OCI-LY7 (cell line): Measurements from ENCODE around the gene EGFR. TPM values are rescaled to one million over a fixed set of nuclear protein-coding genes. Genes with fewer than 3 reads are reported as not detected.
A peak's percentile ranks its signal among the peaks of the same experiment; 100 is the strongest.

Experiments
- BruUV-seq: library from RNA; stranded (reverse); fragments of 400-500 nt; replicated peaks from 2 replicates; lab custom pipeline; 2021; lab: Mats Ljungman, UMichigan
- CTCF ChIA-PET: fragments of 300-600 bp; sonication (Branson Sonifier 250); formaldehyde crosslinking; loops from one replicate; lab custom pipeline; 2022; ENCODE audit warnings: antibody characterized with exemption; ENCODE audit not compliant: unreplicated experiment; lab: Charles Lee
- POLR2A ChIA-PET: fragments of 300-600 bp; sonication (Branson Sonifier 250); formaldehyde crosslinking; loops from one replicate; lab custom pipeline; 2022; ENCODE audit warnings: antibody characterized with exemption; lab: Charles Lee
- DNase-seq: peaks from one replicate; pipeline ENCODE4 v3.0.0-alpha.2; 2015; ENCODE audit warnings: low spot score
- H2AFZ ChIP-seq: fragments of 200-600 bp; sonication (generic), shearing (Covaris generic); 2 replicates; pipeline ENCODE4 v1.6.1; 2014; ENCODE audit warnings: mild to moderate bottlenecking, antibody characterized with exemption, low read length, moderate library complexity
- H3K27ac ChIP-seq: fragments of 200-600 bp; sonication (generic); 2 replicates; pipeline ENCODE4 v1.5.1; 2014; ENCODE audit warnings: mixed run types, low read depth, mild to moderate bottlenecking, moderate library complexity, low read length, inconsistent platforms; ENCODE audit not compliant: poor library complexity, severe bottlenecking
- H3K36me3 ChIP-seq: fragments of 200-600 bp; sonication (generic); 2 replicates; pipeline ENCODE4 v1.6.1; 2014; ENCODE audit warnings: mild to moderate bottlenecking, antibody characterized with exemption, low read length, moderate library complexity, mixed read lengths; ENCODE audit not compliant: insufficient read depth
- H3K4me1 ChIP-seq: fragments of 200-600 bp; sonication (generic); 2 replicates; pipeline ENCODE4 v1.5.1; 2014; ENCODE audit warnings: mild to moderate bottlenecking, low read length; ENCODE audit not compliant: insufficient read depth, poor library complexity, severe bottlenecking
- H3K4me2 ChIP-seq: fragments of 200-600 bp; sonication (generic); 2 replicates; pipeline ENCODE4 v1.6.1; 2014; ENCODE audit warnings: mild to moderate bottlenecking, low read length
- H3K4me3 ChIP-seq: fragments of 200-600 bp; sonication (generic); 2 replicates; pipeline ENCODE4 v1.5.1; 2014; ENCODE audit warnings: mild to moderate bottlenecking, low read depth, low read length; ENCODE audit not compliant: poor library complexity, severe bottlenecking
- H3K79me2 ChIP-seq: fragments of 200-600 bp; sonication (generic); 2 replicates; pipeline ENCODE4 v1.6.1; 2016; ENCODE audit warnings: low read depth, mild to moderate bottlenecking, low read length, moderate library complexity, mixed read lengths; ENCODE audit not compliant: insufficient read depth
- H3K9me2 ChIP-seq: fragments of 200-600 bp; sonication (generic); 2 replicates; pipeline ENCODE4 v1.6.1; 2016; ENCODE audit warnings: mild to moderate bottlenecking, low read length, mixed read lengths; ENCODE audit not compliant: insufficient read depth
- H3K9me3 ChIP-seq: fragments of 200-600 bp; sonication (generic); 2 replicates; pipeline ENCODE4 v1.6.1; 2014; ENCODE audit warnings: mild to moderate bottlenecking, mixed run types, low read length, mixed read lengths
- H4K20me1 ChIP-seq: fragments of 200-600 bp; sonication (generic); 2 replicates; pipeline ENCODE4 v1.6.1; 2014; ENCODE audit warnings: mild to moderate bottlenecking, antibody characterized with exemption, low read length, moderate library complexity, mixed read lengths; ENCODE audit not compliant: insufficient read depth
- EZH2phosphoT487 ChIP-seq: fragments of 200-600 bp; sonication (generic); IDR thresholded peaks from 2 replicates; pipeline ENCODE4 v1.6.1; 2018; ENCODE audit warnings: low read depth, borderline replicate concordance, mild to moderate bottlenecking, mixed run types, antibody characterized with exemption, low read length, moderate library complexity, mixed read lengths
- intact Hi-C: fragments of 100-400 bp; cut with micrococcal nuclease; formaldehyde crosslinking; loops from one replicate; pipeline ENCODE4 v1.10.0; 2022; ENCODE audit not compliant: unreplicated experiment
- total RNA-seq, 2 experiments: library from RNA; depleted of rRNA in 1 of 2; stranded (reverse); fragments of >200 nt in 1 of 2; shearing (Covaris generic) in 1 of 2; gene quantifications; 2 replicates each; pipeline ENCODE4 v1.2.3, GENCODE V29; 2014 to 2022
- TF ChIP-seq, protein P1 (sequence below): fragments of 200-600 bp; sonication (generic); conservative IDR thresholded peaks from 2 replicates; pipeline ENCODE4 v1.5.1; 2014; ENCODE audit warnings: mild to moderate bottlenecking, antibody characterized with exemption, low read length, moderate library complexity, mixed read lengths

The EGFR gene
- total RNA-seq, 2 experiments from 2014 or later: 0.27 TPM; not detected in 1

DNA sequence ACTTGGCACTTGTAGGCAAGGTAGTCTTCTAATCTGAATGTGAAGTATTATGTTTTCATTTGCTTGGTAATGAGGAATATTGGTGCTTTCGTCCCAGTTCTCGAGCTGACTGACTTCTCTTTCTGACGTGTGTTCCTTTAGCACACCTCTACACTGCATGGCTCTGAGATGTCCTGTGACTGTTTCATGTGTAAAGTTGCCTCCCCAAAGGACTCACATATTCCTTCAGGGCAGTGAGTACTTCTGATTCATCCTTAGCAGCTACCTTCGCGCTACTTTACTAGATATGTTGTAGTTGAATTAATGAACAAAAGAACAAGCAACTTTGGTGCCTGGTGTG is 113.7 kb downstream of the EGFR start:
- intact Hi-C loops: no loop called here
- Histone ChIP-seq H2AFZ (no peak overlapping the region), H3K4me1 (no peaks in the 10 kb centered on the region), H3K4me2 (no peak overlapping the region), H3K9me2 (no peaks in the 10 kb centered on the region), H3K79me2 (no peaks in the 10 kb centered on the region), H3K4me3 (no peak overlapping the region), H3K36me3 (no peaks in the 10 kb centered on the region), H3K27ac (no peak overlapping the region), H4K20me1 (no peaks in the 10 kb centered on the region), H3K9me3 (no peaks in the 10 kb centered on the region)
- ChIA-PET POLR2A (no interaction called here), CTCF (no interaction called here)
- TF ChIP-seq, protein P1, sequence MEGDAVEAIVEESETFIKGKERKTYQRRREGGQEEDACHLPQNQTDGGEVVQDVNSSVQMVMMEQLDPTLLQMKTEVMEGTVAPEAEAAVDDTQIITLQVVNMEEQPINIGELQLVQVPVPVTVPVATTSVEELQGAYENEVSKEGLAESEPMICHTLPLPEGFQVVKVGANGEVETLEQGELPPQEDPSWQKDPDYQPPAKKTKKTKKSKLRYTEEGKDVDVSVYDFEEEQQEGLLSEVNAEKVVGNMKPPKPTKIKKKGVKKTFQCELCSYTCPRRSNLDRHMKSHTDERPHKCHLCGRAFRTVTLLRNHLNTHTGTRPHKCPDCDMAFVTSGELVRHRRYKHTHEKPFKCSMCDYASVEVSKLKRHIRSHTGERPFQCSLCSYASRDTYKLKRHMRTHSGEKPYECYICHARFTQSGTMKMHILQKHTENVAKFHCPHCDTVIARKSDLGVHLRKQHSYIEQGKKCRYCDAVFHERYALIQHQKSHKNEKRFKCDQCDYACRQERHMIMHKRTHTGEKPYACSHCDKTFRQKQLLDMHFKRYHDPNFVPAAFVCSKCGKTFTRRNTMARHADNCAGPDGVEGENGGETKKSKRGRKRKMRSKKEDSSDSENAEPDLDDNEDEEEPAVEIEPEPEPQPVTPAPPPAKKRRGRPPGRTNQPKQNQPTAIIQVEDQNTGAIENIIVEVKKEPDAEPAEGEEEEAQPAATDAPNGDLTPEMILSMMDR: no peak
- no peak for TF ChIP-seq EZH2phosphoT487
- no TSS peak for BruUV-seq
- DNase-seq: no peak

DNA sequence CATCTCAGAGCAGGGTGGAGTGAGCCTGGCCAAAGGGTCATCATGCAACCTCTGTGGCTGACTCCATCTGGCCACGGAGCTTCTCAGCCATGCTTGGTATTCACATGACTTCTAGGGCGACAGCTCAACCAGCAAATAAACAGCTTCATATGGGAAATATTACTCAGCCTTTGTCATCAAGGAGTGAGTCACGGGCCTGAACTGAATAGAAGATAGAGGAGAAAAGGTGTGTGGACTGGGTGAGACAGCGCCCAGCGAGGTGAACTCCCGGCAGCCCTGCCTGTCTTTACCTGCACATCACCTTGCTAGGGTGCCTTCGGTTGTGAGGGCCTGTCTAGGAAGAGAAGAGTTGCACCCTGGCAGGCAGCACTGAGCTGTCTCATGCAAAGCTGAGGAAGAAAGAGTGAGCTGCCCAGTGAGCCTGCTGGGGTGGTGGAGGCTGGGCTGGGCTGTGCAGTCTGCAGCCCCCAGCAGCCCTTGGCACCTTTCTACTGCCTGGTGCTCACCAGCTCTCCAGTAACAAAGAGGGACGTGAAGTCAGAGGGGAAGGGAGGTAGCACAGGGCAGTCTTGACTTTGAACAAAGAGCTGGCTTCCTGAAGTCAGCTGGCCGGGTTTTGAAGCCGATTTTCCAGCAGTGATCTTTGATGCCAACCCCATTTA is 114.2 kb downstream of the EGFR start:
- ChIA-PET POLR2A (interaction anchor here (0.7 kb wide), 1 partner anchor 167 kb away, joined by 3 read pairs; no protein-coding TSS in a partner anchor), CTCF (no interaction called here)
- no peak overlapping the region for H3K4me3 ChIP-seq
- no peaks in the 10 kb centered on the region for H3K4me1 ChIP-seq
- intact Hi-C loops: no loop called here
- H3K9me2 ChIP-seq: no peaks in the 10 kb centered on the region
- BruUV-seq: no TSS peak
- H3K79me2 ChIP-seq: no peaks in the 10 kb centered on the region
- no peaks in the 10 kb centered on the region for H4K20me1 ChIP-seq
- H3K4me2 ChIP-seq: no peak overlapping the region
- no peaks in the 10 kb centered on the region for H3K9me3 ChIP-seq
- 0 out of 2 replicates have a peak overlapping the region, but pooled peaks have one; percentile 9 for H2AFZ ChIP-seq
- H3K27ac ChIP-seq: no peak overlapping the region
- no peak for TF ChIP-seq EZH2phosphoT487
- TF ChIP-seq, protein P1: no peak
- DNase-seq: no peak
- H3K36me3 ChIP-seq: no peaks in the 10 kb centered on the region

DNA sequence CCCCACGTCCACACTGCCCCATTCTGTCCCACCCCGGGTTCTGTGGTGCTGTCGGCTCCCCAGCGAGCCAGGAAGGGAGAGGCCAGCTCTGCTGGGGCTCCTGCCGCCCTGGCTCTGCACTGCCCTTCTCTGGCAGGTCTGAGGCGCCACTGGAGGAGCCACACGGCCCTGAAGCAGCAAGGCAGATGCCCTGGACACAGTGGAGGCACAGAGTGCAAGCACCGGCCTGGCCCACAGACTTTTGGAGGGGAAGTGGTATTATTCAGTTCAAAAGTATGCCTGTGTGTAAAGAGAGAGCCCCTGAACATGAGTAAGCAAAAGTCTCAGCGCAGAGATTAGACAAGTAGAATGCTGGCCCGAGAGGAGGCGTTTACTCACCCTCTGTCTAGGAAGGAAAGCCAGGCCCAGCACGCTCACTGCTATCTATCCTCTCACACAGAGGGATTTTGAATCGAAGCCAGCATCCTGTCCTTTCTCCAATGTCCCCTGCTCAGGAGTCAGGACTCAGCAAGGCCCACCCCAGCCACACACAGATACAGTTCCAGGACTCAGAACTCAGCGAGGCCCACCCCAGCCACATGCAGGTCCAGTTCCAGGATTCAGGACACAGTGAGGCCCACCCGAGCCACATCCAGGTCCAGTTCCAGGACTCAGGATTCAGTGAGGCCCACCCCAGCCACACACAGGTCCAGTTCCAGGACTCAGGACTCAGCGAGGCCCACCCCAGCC is 115.0 kb downstream of the EGFR start:
- H3K27ac ChIP-seq: no peak overlapping the region
- H3K79me2 ChIP-seq: no peaks in the 10 kb centered on the region
- no peaks in the 10 kb centered on the region for H3K9me2 ChIP-seq
- no peaks in the 10 kb centered on the region for H3K4me1 ChIP-seq
- intact Hi-C loops: no loop called here
- POLR2A ChIA-PET: interaction anchor here (0.7 kb wide), 1 partner anchor 168 kb away, joined by 3 read pairs; no protein-coding TSS in a partner anchor
- no peak for DNase-seq
- CTCF ChIA-PET: no interaction called here
- no peaks in the 10 kb centered on the region for H3K36me3 ChIP-seq
- BruUV-seq: no TSS peak
- 0 out of 2 replicates have a peak overlapping the region, but pooled peaks have one; percentile 9 for H2AFZ ChIP-seq
- no peak overlapping the region for H3K4me3 ChIP-seq
- TF ChIP-seq, protein P1: no peak
- no peak for TF ChIP-seq EZH2phosphoT487
- H3K9me3 ChIP-seq: no peaks in the 10 kb centered on the region
- H3K4me2 ChIP-seq: no peak overlapping the region
- H4K20me1 ChIP-seq: no peaks in the 10 kb centered on the region
